Measurements from ENCODE around the gene NR2F6. TPM values are rescaled to one million over a fixed set of nuclear protein-coding genes. Genes with fewer than 3 reads are reported as not detected.

NR2F6 gene
- total RNA-seq, 1 donor from 2014 or later, result 59.1 TPM

- Mint-ChIP-seq H3K36me3 (peaks cover 24% of the 10 kb centered on the region), H3K27ac (no peak overlapping the region)
- DNase-seq (ENCODE audit: low spot score in 2 of 2, unreplicated experiment in 2 of 2), result no peak
Observed at GRCh38 chr19:17185590-17185989, 60.1 kb downstream of the NR2F6 start.

GRCh38 chr19:17184371-17184841 is 61.3 kb downstream of the NR2F6 start:
- Mint-ChIP-seq H3K4me3 (no peak overlapping the region), H3K4me1 (no peaks in the 10 kb centered on the region), H3K36me3 (peaks cover 22% of the 10 kb centered on the region), H3K27me3 (ENCODE audit: low read depth) (no peaks in the 10 kb centered on the region), H3K9me3 (no peaks in the 10 kb centered on the region), H3K27ac (no peak overlapping the region)
- no peak for TF ChIP-seq CTCF (IDR thresholded peaks at IDR 0.05; ENCODE audit: unreplicated experiment)
- no peak for DNase-seq (ENCODE audit: low spot score in 2 of 2, unreplicated experiment in 2 of 2)

More at GRCh38 chr19:17185590-17185989, 60.1 kb downstream of the NR2F6 start:
- no peak for TF ChIP-seq CTCF (IDR thresholded peaks at IDR 0.05; ENCODE audit: unreplicated experiment)
- no peaks in the 10 kb centered on the region for H3K27me3 Mint-ChIP-seq (ENCODE audit: low read depth)
- no peaks in the 10 kb centered on the region for H3K9me3 Mint-ChIP-seq
- no peaks in the 10 kb centered on the region for H3K4me1 Mint-ChIP-seq
- no peak overlapping the region for H3K4me3 Mint-ChIP-seq

- Mint-ChIP-seq H3K27me3 (ENCODE audit: low read depth) (no peaks in the 10 kb centered on the region), H3K27ac (no peak overlapping the region), H3K36me3 (peaks cover 18% of the 10 kb centered on the region), H3K4me1 (no peaks in the 10 kb centered on the region), H3K4me3 (no peak overlapping the region), H3K9me3 (no peaks in the 10 kb centered on the region)
- no peak for TF ChIP-seq CTCF (IDR thresholded peaks at IDR 0.05; ENCODE audit: unreplicated experiment)
- no peak for DNase-seq (ENCODE audit: low spot score in 2 of 2, unreplicated experiment in 2 of 2)
Observed at GRCh38 chr19:17183858-17184321, 61.8 kb downstream of the NR2F6 start.

- Mint-ChIP-seq H3K27me3 (ENCODE audit: low read depth) (no peaks in the 10 kb centered on the region), H3K27ac (no peak overlapping the region)
Observed at GRCh38 chr19:17183271-17183761, 62.4 kb downstream of the NR2F6 start.

More at GRCh38 chr19:17183271-17183761, 62.4 kb downstream of the NR2F6 start:
- H3K9me3 Mint-ChIP-seq, result no peaks in the 10 kb centered on the region
- no peak for TF ChIP-seq CTCF (IDR thresholded peaks at IDR 0.05; ENCODE audit: unreplicated experiment)
- H3K4me3 Mint-ChIP-seq, result no peak overlapping the region
- H3K4me1 Mint-ChIP-seq, result peaks cover 2% of the 10 kb centered on the region
- H3K36me3 Mint-ChIP-seq, result peaks cover 19% of the 10 kb centered on the region
- no peak for DNase-seq (ENCODE audit: low spot score in 2 of 2, unreplicated experiment in 2 of 2)

Other genes starting within 250 kb of the NR2F6 start
- 38.8 to 43.0 TPM (median 40.9 TPM) in 3 replicates for gene CPAMD8, start 219.1 kb downstream of the NR2F6 start, total RNA-seq
- 11.9 to 14.7 TPM (median 13.3 TPM) in 3 replicates for gene HAUS8, start 170.5 kb downstream of the NR2F6 start, total RNA-seq
- gene MYO9B, start 170.1 kb downstream of the NR2F6 start, total RNA-seq, result 86.0 to 90.8 TPM (median 87.7 TPM) in 3 replicates
- 24.4 to 26.0 TPM (median 25.8 TPM) in 3 replicates for gene USE1, start 30.6 kb downstream of the NR2F6 start, total RNA-seq
- gene OCEL1, start 19.7 kb downstream of the NR2F6 start, total RNA-seq, result 14.3 to 19.2 TPM (median 16.2 TPM) in 3 replicates
- 0.45 TPM in 1 of 3 replicates, not detected in the others for gene USHBP1, start 18.8 kb upstream of the NR2F6 start, total RNA-seq
- gene BABAM1, start 21.5 kb upstream of the NR2F6 start, total RNA-seq, result 91.6 to 98.6 TPM (median 92.2 TPM) in 3 replicates
- 3.6 to 4.1 TPM (median 3.7 TPM) in 3 replicates for gene ANKLE1, start 36.0 kb upstream of the NR2F6 start, total RNA-seq
- gene ABHD8, start 57.5 kb upstream of the NR2F6 start, total RNA-seq, result 25.4 to 26.4 TPM (median 26.1 TPM) in 3 replicates
- 47.7 to 51.0 TPM (median 50.1 TPM) in 3 replicates for gene MRPL34, start 60.0 kb upstream of the NR2F6 start, total RNA-seq
- 37.3 to 39.6 TPM (median 38.3 TPM) in 3 replicates for gene DDA1, start 63.6 kb upstream of the NR2F6 start, total RNA-seq
- 42.1 to 43.7 TPM (median 43.5 TPM) in 3 replicates for gene ANO8, start 88.9 kb upstream of the NR2F6 start, total RNA-seq
- gene GTPBP3, start 91.6 kb upstream of the NR2F6 start, total RNA-seq, result 42.5 to 47.0 TPM (median 45.0 TPM) in 3 replicates
- gene PLVAP, start 131.4 kb upstream of the NR2F6 start, total RNA-seq, result 0.93 to 1.1 TPM (median 0.94 TPM) in 3 replicates
- gene CCDC194, start 148.3 kb upstream of the NR2F6 start, total RNA-seq, result 8.7 to 11.9 TPM (median 10.9 TPM) in 3 replicates
- 326 to 362 TPM (median 360 TPM) in 3 replicates for gene BST2, start 159.7 kb upstream of the NR2F6 start, total RNA-seq
- gene MVB12A, start 174.1 kb upstream of the NR2F6 start, total RNA-seq, result 53.5 to 57.2 TPM (median 54.5 TPM) in 3 replicates
- 4.8 to 6.0 TPM (median 5.1 TPM) in 3 replicates for gene TMEM221, start 202.7 kb upstream of the NR2F6 start, total RNA-seq
- gene NXNL1, start 215.0 kb upstream of the NR2F6 start, total RNA-seq, result not detected in 3 replicates
- gene SLC27A1, start 224.6 kb upstream of the NR2F6 start, total RNA-seq, result 25.1 to 27.5 TPM (median 26.0 TPM) in 3 replicates

Data from mesothelial cell of epicardium (in vitro differentiated cells).